ENCODE measurements around the gene NOX4.
"Not testable (repeated sequence)": the region's sequence is repeated elsewhere in the genome, so short reads cannot be mapped to it uniquely, and the experiment has no call there.

Gene NOX4

GRCh38 chr11:89457190-89457589 is 34.0 kb downstream of the NOX4 start:
- DNase-seq: no peak

- no peak for DNase-seq
Observed at GRCh38 chr11:89456681-89457080, 34.5 kb downstream of the NOX4 start.

- no peak for DNase-seq
Observed at GRCh38 chr11:89452780-89453179, 38.4 kb downstream of the NOX4 start.

GRCh38 chr11:89447845-89448244 is 43.3 kb downstream of the NOX4 start:
- DNase-seq: no peak

- no peak for DNase-seq
Observed at GRCh38 chr11:89443361-89444322, 47.5 kb downstream of the NOX4 start.

GRCh38 chr11:89442801-89443200 is 48.4 kb downstream of the NOX4 start:
- DNase-seq: no peak

GRCh38 chr11:89441606-89442005 is 49.6 kb downstream of the NOX4 start:
- no peak for DNase-seq

GRCh38 chr11:89437317-89437716 is 53.9 kb downstream of the NOX4 start:
- DNase-seq: no peak

GRCh38 chr11:89436071-89436470 is 55.1 kb downstream of the NOX4 start:
- DNase-seq: no peak

GRCh38 chr11:89433278-89433677 is 57.9 kb downstream of the NOX4 start:
- DNase-seq: no peak

GRCh38 chr11:89432182-89432581 is 59.0 kb downstream of the NOX4 start:
- DNase-seq: not testable (repeated sequence)

- not testable (repeated sequence) for DNase-seq
Observed at GRCh38 chr11:89426501-89426900, 64.7 kb downstream of the NOX4 start.

GRCh38 chr11:89421718-89422117 is 69.5 kb downstream of the NOX4 start:
- no peak for DNase-seq

- no peak for DNase-seq
Observed at GRCh38 chr11:89420981-89421380, 70.2 kb downstream of the NOX4 start.

- no peak for DNase-seq
Observed at GRCh38 chr11:89416961-89417360, 74.2 kb downstream of the NOX4 start.

GRCh38 chr11:89411112-89411511 is 80.1 kb downstream of the NOX4 start:
- not testable (repeated sequence) for DNase-seq

- DNase-seq: not testable (repeated sequence)
Observed at GRCh38 chr11:89410666-89411065, 80.5 kb downstream of the NOX4 start.

GRCh38 chr11:89408441-89408840 is 82.7 kb downstream of the NOX4 start:
- DNase-seq: not testable (repeated sequence)

- no peak for DNase-seq
Observed at GRCh38 chr11:89405629-89406028, 85.5 kb downstream of the NOX4 start.

- not testable (repeated sequence) for DNase-seq
Observed at GRCh38 chr11:89391654-89392053, 99.5 kb downstream of the NOX4 start.

- not testable (repeated sequence) for DNase-seq
Observed at GRCh38 chr11:89387501-89387900, 103.7 kb downstream of the NOX4 start.

GRCh38 chr11:89382986-89383385 is 108.2 kb downstream of the NOX4 start:
- DNase-seq: not testable (repeated sequence)

- no peak for DNase-seq
Observed at GRCh38 chr11:89381094-89381493, 110.1 kb downstream of the NOX4 start.

GRCh38 chr11:89379976-89380771 is 111.0 kb downstream of the NOX4 start:
- not testable (repeated sequence) for DNase-seq

Measured in GOT3 (cell line).